HCT116 (cell line): Measurements from ENCODE around the gene TNFAIP3.

Experiments used
- CTCF ChIP-seq, 3 experiments: fragments of 200-600 bp in 1 of 3; sonication (generic) in 1 of 3; IDR thresholded peaks in 2 of 3; conservative IDR thresholded peaks in 1 of 3; 2 replicates each; pipeline ENCODE4 v1.5.1; 2012 to 2017; ENCODE audit warnings: low read depth in 2 of 3, low read length in 2 of 3, antibody characterized with exemption in 1 of 3, borderline replicate concordance in 1 of 3, control low read depth in 1 of 3, mild to moderate bottlenecking in 1 of 3, mixed read lengths in 1 of 3, mixed run types in 1 of 3, moderate library complexity in 1 of 3; ENCODE audit not compliant: insufficient read depth in 1 of 3
- POLR2A ChIP-seq: IDR thresholded peaks from 2 replicates; pipeline ENCODE4 v1.7.0; 2011; ENCODE audit warnings: borderline replicate concordance; ENCODE audit not compliant: insufficient read depth, insufficient read length; ENCODE audit errors: extremely low read depth
- RAD21 ChIP-seq: IDR thresholded peaks from 2 replicates; pipeline ENCODE4 v1.6.1; 2012; ENCODE audit warnings: low read depth, mild to moderate bottlenecking
- SIN3A ChIP-seq: IDR thresholded peaks from 2 replicates; pipeline ENCODE4 v1.6.1; 2012; ENCODE audit warnings: low read depth

- no peak for TF ChIP-seq RAD21
- no peak for TF ChIP-seq POLR2A
- TF ChIP-seq CTCF (IDR thresholded peaks at IDR 0.05 in 2 of 3, conservative IDR thresholded peaks at IDR 0.05 in 1 of 3; ENCODE audit: borderline replicate concordance in 1 of 3, insufficient read depth in 1 of 3, low read depth in 2 of 3, low read length in 2 of 3), result no peak
- no peak for TF ChIP-seq SIN3A
Measured at GRCh38 chr6:137917551-137918325, 50.7 kb downstream of the TNFAIP3 start.
